PC-9 (cell line): ENCODE data around the gene GALNT8. TPM values are rescaled to one million over a fixed set of nuclear protein-coding genes. Genes with fewer than 3 reads are reported as not detected.
"Not testable (repeated sequence)": the region's sequence is repeated elsewhere in the genome, so short reads cannot be mapped to it uniquely, and the experiment has no call there.

Experiments used
- BruUV-seq: library from RNA; stranded (reverse); fragments of 400-500 nt; replicated peaks from 2 replicates; lab custom pipeline; 2021; lab: Mats Ljungman, UMichigan
- CTCF ChIA-PET: fragments of 300-600 bp; sonication (Branson Sonifier 250); formaldehyde crosslinking; loops from one replicate; lab custom pipeline; 2022; ENCODE audit warnings: antibody characterized with exemption; lab: Charles Lee
- POLR2A ChIA-PET: fragments of 300-600 bp; sonication (Branson Sonifier 250); formaldehyde crosslinking; loops from one replicate; lab custom pipeline; 2022; ENCODE audit warnings: antibody characterized with exemption; ENCODE audit not compliant: unreplicated experiment; lab: Charles Lee
- DNase-seq, 2 experiments: peaks; one replicate each; pipeline versions ENCODE4 v3.0.0 to v3.0.0-alpha.2; 2015 to 2022; ENCODE audit warnings: mixed read lengths in 1 of 2
- H2AFZ ChIP-seq: fragments of 200-600 bp; sonication (generic); 2 replicates; pipeline ENCODE4 v1.8.1; 2017; ENCODE audit warnings: antibody characterized with exemption
- H3F3A ChIP-seq: fragments of 200-600 bp; sonication (generic); 2 replicates; pipeline ENCODE4 v1.8.1; 2017; ENCODE audit warnings: antibody characterized with exemption, mild to moderate bottlenecking, low read depth; ENCODE audit not compliant: insufficient read depth
- H3K27ac ChIP-seq: fragments of 200-600 bp; sonication (generic); 2 replicates; pipeline ENCODE4 v1.6.1; 2016; ENCODE audit warnings: mixed run types
- H3K27me3 ChIP-seq: fragments of 200-600 bp; sonication (generic); 2 replicates; pipeline ENCODE4 v1.6.1; 2016; ENCODE audit warnings: low read depth, mixed run types; ENCODE audit not compliant: insufficient read depth
- H3K36me3 ChIP-seq: fragments of 200-600 bp; sonication (generic); 2 replicates; pipeline ENCODE4 v1.6.1; 2016; ENCODE audit warnings: low read depth, mixed run types
- H3K4me1 ChIP-seq: fragments of 200-600 bp; sonication (generic); replicated peaks from 2 replicates; pipeline ENCODE4 v1.6.1; 2016; ENCODE audit warnings: mixed run types; ENCODE audit not compliant: insufficient read depth
- H3K4me2 ChIP-seq: fragments of 200-600 bp; sonication (generic); 2 replicates; pipeline ENCODE4 v1.6.1; 2017; ENCODE audit warnings: mixed run types
- H3K4me3 ChIP-seq: fragments of 200-600 bp; sonication (generic); 2 replicates; pipeline ENCODE4 v1.6.1; 2016; ENCODE audit warnings: mixed run types
- H3K79me2 ChIP-seq: fragments of 200-600 bp; sonication (generic); 2 replicates; pipeline ENCODE4 v1.6.1; 2017; ENCODE audit warnings: low read depth, mixed run types
- H3K9me2 ChIP-seq: fragments of 200-600 bp; sonication (generic); 2 replicates; pipeline ENCODE4 v1.8.1; 2017; ENCODE audit warnings: mild to moderate bottlenecking; ENCODE audit not compliant: insufficient read depth
- H3K9me3 ChIP-seq: fragments of 200-600 bp; sonication (generic); 2 replicates; pipeline ENCODE4 v1.8.1; 2016; ENCODE audit warnings: low read depth; ENCODE audit not compliant: insufficient read depth
- H4K20me1 ChIP-seq: fragments of 200-600 bp; sonication (generic); 2 replicates; pipeline ENCODE4 v1.8.1; 2017; ENCODE audit not compliant: insufficient read depth
- CTCF ChIP-seq: fragments of 200-600 bp; sonication (generic); conservative IDR thresholded peaks from 2 replicates; pipeline ENCODE4 v1.6.1; 2017; ENCODE audit warnings: mixed run types, antibody characterized with exemption, mild to moderate bottlenecking, moderate library complexity
- EZH2 ChIP-seq: fragments of 200-600 bp; sonication (generic); IDR thresholded peaks from 2 replicates; pipeline ENCODE4 v1.8.0; 2017; ENCODE audit warnings: antibody characterized with exemption, low read depth
- intact Hi-C: fragments of 100-400 bp; cut with micrococcal nuclease; formaldehyde crosslinking; loops from one replicate; pipeline ENCODE4 v1.10.0; 2022; ENCODE audit not compliant: unreplicated experiment
- total RNA-seq: library from RNA; stranded (reverse); gene quantifications from 2 replicates; pipeline ENCODE4 v1.2.3, GENCODE V29; 2021

GALNT8 gene
- total RNA-seq, 1 experiment from 2014 or later = not detected

- H3K27ac ChIP-seq = no peak overlapping the region
- H3K4me3 ChIP-seq = no peak overlapping the region
- DNase-seq = no peak
- H3K9me3 ChIP-seq = no peaks in the 10 kb centered on the region
- no peaks in the 10 kb centered on the region for H3K79me2 ChIP-seq
- H3F3A ChIP-seq = no peaks in the 10 kb centered on the region
- H3K36me3 ChIP-seq = no peaks in the 10 kb centered on the region
- H3K27me3 ChIP-seq = peaks cover 72% of the 10 kb centered on the region
- no peak overlapping the region for H3K4me2 ChIP-seq
- H3K9me2 ChIP-seq = no peaks in the 10 kb centered on the region; the same call in 1 of the 2 replicates
- CTCF ChIA-PET = no interaction called here
- H2AFZ ChIP-seq = 0 out of 2 replicates have a peak overlapping the region, but pooled peaks have one; percentile 26
- POLR2A ChIA-PET = no interaction called here
- H3K4me1 ChIP-seq = no peaks in the 10 kb centered on the region
- BruUV-seq = no TSS peak
- intact Hi-C loops = no loop called here
- no peak for TF ChIP-seq CTCF
- no peak for TF ChIP-seq EZH2
- H4K20me1 ChIP-seq = peaks cover 4% of the 10 kb centered on the region; the same call in 1 of the 2 replicates
Observed at GRCh38 chr12:4744709-4745108, 24.5 kb downstream of the GALNT8 start.

DNA sequence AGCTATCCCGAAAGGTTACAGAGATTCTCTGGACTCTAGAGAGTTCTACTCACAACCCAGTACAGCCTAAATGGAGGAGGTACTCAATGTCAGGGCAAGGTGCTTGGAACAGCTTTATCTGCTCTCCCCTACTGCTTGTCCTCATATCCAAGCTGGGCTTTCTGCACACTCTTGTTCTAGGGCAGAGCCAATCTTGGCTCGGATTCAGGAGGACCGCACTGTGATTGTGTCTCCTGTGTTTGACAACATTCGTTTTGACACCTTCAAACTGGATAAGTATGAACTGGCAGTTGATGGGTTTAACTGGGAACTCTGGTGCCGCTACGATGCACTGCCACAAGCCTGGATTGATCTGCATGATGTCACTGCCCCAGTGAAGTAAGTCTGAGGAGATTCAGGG, 25.0 kb downstream of the GALNT8 start:
- POLR2A ChIA-PET = no interaction called here
- H3K27me3 ChIP-seq = peaks cover 66% of the 10 kb centered on the region
- no peak overlapping the region for H3K4me3 ChIP-seq
- no peaks in the 10 kb centered on the region for H3K4me1 ChIP-seq
- no peak overlapping the region for H2AFZ ChIP-seq
- no peaks in the 10 kb centered on the region for H3F3A ChIP-seq
- no TSS peak for BruUV-seq
- intact Hi-C loops = no loop called here
- TF ChIP-seq EZH2 (no peak), CTCF (no peak)
- no peaks in the 10 kb centered on the region for H3K36me3 ChIP-seq
- H3K9me2 ChIP-seq = no peaks in the 10 kb centered on the region; the same call in 1 of the 2 replicates
- H3K27ac ChIP-seq = no peak overlapping the region
- CTCF ChIA-PET = no interaction called here
- no peak for DNase-seq
- no peak overlapping the region for H3K4me2 ChIP-seq
- H4K20me1 ChIP-seq = peaks cover 4% of the 10 kb centered on the region; the same call in 1 of the 2 replicates
- no peaks in the 10 kb centered on the region for H3K9me3 ChIP-seq
- H3K79me2 ChIP-seq = no peaks in the 10 kb centered on the region

DNA sequence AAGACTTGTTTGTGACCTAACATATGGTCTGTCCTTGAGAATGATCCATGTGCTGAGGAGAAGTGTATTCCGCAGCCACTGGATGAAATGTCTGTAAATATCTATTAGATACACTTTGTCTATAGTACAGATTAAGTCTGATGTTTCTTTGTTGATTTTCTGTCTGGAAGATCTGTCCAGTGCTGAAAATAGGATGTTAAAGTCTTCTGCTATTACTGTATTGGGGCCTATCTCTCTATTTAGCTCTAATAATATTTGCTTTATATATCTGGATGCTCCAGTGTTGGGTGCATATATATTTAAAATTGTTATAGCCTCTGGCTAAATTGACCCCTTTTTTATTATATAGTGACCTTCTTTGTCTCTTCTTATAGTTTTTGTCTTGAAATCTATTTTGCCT, 31.5 kb downstream of the GALNT8 start:
- DNase-seq, BruUV-seq, H2AFZ ChIP-seq, H3K4me2 ChIP-seq, H3K4me1 ChIP-seq, CTCF ChIA-PET, H3K9me3 ChIP-seq, H4K20me1 ChIP-seq, H3K27me3 ChIP-seq, H3K36me3 ChIP-seq, H3K9me2 ChIP-seq, H3K27ac ChIP-seq, H3K79me2 ChIP-seq, POLR2A ChIA-PET, intact Hi-C loops, H3K4me3 ChIP-seq, H3F3A ChIP-seq: not testable (repeated sequence)

- no TSS peak for BruUV-seq
- H4K20me1 ChIP-seq = no peaks in the 10 kb centered on the region
- H3K9me2 ChIP-seq = no peaks in the 10 kb centered on the region
- peaks cover 73% of the 10 kb centered on the region for H3K27me3 ChIP-seq
- H3K27ac ChIP-seq = no peak overlapping the region
- no peak overlapping the region for H3K4me3 ChIP-seq
- no peaks in the 10 kb centered on the region for H3F3A ChIP-seq
- no peak overlapping the region for H2AFZ ChIP-seq
- POLR2A ChIA-PET = no interaction called here
- no peaks in the 10 kb centered on the region for H3K9me3 ChIP-seq
- DNase-seq = no peak
- H3K79me2 ChIP-seq = no peaks in the 10 kb centered on the region
- H3K36me3 ChIP-seq = no peaks in the 10 kb centered on the region
- CTCF ChIA-PET = no interaction called here
- intact Hi-C loops = no loop called here
- no peak overlapping the region for H3K4me2 ChIP-seq
- TF ChIP-seq EZH2 (no peak), CTCF (no peak)
- H3K4me1 ChIP-seq = no peaks in the 10 kb centered on the region
Observed at GRCh38 chr12:4762773-4763172, 42.6 kb downstream of the GALNT8 start.
